Tibial nerve (tissue), 3 donors: ENCODE data around the gene TAGLN2.

Experiments used
- CTCF ChIP-seq, 5 experiments: fragments of 200-600 bp in 3 of 5; fragments of 450-650 bp in 2 of 5; sonication (generic) in 3 of 5; IDR thresholded peaks; one replicate each; pipeline ENCODE4 v1.5.1; 2016 to 2019; ENCODE audit warnings: antibody characterized with exemption in 5 of 5, mild to moderate bottlenecking in 3 of 5, moderate library complexity in 2 of 5
- POLR2A ChIP-seq, 2 donors: fragments of 450-650 bp; IDR thresholded peaks; one replicate each; pipeline ENCODE4 v1.6.1; 2017; ENCODE audit warnings: antibody characterized with exemption in 2 of 2, mild to moderate bottlenecking in 2 of 2, moderate library complexity in 2 of 2

- no peak for TF ChIP-seq CTCF (IDR thresholded peaks at IDR 0.05)
- TF ChIP-seq POLR2A (IDR thresholded peaks at IDR 0.05), result no peak
Measured at GRCh38 chr1:159964144-159964543, 38.8 kb upstream of the TAGLN2 start.
